Measurements from ENCODE around the gene MRPS23.
A peak's percentile ranks its signal among the peaks of the same experiment; 100 is the strongest.

Gene MRPS23

GRCh38 chr17:57838453-57838852 lies 11.4 kb downstream of the MRPS23 start:
- no peak for DNase-seq (ENCODE audit: low read depth)

DNA sequence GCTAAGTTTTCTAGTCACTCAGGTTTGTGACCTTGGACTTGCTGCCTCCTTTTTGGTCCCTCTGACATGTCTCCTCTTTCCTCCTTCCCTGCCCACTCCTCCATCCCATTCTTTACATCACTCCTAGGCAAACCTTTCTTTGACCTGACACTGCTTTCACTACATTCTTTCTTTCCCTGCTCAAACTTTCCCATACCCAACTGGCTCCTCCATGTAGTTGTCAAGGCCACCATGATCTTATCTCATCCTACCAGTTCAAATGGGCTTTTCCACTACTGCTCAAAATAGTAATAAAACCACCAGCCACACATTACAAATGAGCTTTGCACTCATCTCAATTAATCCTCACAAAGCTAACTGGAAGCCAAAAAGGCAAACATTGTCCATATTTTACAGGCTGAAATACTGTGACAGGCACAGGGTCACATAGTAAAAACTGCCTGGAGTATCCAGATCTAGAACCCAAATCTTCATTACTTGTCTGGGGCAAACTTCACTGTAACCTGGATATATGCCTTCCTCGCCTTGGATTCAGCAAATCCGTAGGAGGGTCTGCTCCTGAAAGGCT lies 14.4 kb downstream of the MRPS23 start:
- no peak for DNase-seq (ENCODE audit: low read depth)

DNA sequence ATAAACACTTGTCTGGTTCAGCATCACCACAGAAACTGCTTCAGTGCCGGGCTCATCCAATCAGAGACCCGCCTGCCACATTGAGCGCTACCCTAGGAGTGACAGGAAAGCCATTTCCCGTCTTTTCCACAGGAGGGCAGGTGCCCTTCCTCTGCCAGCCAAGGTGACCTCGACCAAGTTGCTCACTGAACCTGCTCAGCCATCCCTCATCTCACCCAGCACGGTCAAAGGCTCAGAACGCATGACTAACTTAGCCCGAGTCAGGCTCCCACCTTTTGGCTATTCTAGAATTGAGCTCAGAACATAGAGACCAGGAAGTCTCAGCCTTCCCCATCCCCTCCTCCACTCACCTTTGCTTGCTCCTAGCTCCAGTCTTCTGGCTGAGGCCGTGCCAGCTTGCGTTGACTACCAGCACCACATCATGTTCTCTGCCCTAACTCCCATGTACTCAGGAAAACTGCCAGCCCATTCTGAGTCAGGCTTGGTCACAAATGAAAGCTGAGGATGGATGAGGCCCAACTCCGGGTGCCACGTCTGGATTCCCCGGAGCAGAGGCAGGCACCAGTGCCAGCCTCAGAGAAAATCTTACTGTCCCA lies 15.6 kb downstream of the MRPS23 start:
- peak; percentile 38 for DNase-seq (ENCODE audit: low read depth)

DNA sequence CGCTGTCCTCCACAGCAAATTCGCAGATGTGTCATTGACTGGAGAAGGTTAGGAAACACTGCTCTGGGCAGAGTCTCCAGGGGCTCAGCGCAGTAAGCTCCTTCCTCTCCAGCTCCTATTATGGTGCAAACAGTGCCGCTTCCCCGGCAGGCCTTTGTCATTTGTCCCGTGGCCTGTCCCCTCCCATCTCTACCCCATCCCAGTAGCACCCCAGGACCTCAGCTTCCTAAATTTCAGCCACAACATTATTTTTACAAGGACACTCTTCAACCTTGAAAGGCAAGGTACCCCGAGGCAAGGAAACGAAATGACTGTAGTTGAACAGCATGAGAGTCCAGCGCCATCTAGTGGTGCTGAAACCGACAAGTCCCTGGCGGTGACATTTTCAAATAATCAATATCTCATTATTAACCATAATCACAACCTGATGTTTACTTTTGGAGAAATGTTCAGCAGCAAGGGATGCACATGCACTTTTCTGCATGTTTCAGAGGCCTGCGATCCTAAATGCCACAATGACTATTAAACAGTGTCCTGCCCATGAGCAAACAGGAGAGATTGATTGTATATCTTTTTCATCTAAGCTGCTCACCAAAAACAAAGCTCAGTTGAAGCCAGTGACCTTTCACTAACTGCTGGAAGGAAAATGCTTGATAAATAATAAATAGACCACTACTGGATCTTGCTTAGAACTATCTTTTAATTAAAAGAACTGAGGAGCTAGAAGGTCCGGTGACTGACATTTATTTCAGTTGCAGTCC lies 16.5 kb downstream of the MRPS23 start:
- DNase-seq (ENCODE audit: low read depth) = peak; percentile 80

- no peak for DNase-seq (ENCODE audit: low read depth)
These were observed 17.3 kb downstream of the MRPS23 start for GRCh38 chr17:57832314-57833178.

GRCh38 chr17:57830880-57831279 lies 19.0 kb downstream of the MRPS23 start:
- DNase-seq (ENCODE audit: low read depth) = no peak

- peak; percentile 96 for DNase-seq (ENCODE audit: low read depth)
These were observed 26.1 kb downstream of the MRPS23 start for GRCh38 chr17:57823469-57824401.

GRCh38 chr17:57819867-57820266 lies 30.0 kb downstream of the MRPS23 start:
- no peak for DNase-seq (ENCODE audit: low read depth)

- no peak for DNase-seq (ENCODE audit: low read depth)
These were observed 30.6 kb downstream of the MRPS23 start for GRCh38 chr17:57819285-57819684.

DNA sequence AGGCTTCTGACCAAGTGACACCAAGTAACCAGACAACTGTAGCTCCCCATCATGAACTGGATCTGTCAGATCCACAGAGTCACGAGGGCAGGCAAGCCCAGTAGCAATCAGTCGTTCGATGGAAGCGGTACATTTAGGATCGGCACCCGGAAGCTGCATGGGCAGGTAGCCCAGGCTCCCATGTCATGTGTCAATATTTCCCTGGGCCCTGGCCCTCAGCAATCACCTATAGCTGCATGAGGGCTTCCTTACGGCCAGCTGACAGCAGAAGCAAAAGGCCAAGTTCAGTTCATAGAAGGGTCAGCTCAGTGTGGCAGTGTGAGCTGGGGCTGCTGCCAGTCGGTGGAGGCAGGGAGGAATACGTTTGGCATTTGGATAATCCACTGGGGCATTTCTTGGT lies 31.8 kb downstream of the MRPS23 start:
- DNase-seq (ENCODE audit: low read depth) = no peak

- DNase-seq (ENCODE audit: low read depth) = no peak
These were observed 32.5 kb downstream of the MRPS23 start for GRCh38 chr17:57817299-57817698.

- no peak for DNase-seq (ENCODE audit: low read depth)
These were observed 35.4 kb downstream of the MRPS23 start for GRCh38 chr17:57814421-57814820.

- no peak for DNase-seq (ENCODE audit: low read depth)
These were observed 38.1 kb downstream of the MRPS23 start for GRCh38 chr17:57811638-57812280.

GRCh38 chr17:57810721-57811637 lies 38.9 kb downstream of the MRPS23 start:
- DNase-seq (ENCODE audit: low read depth) = peak; percentile 15

GRCh38 chr17:57809879-57810278 lies 40.0 kb downstream of the MRPS23 start:
- DNase-seq (ENCODE audit: low read depth) = peak; percentile 33

DNA sequence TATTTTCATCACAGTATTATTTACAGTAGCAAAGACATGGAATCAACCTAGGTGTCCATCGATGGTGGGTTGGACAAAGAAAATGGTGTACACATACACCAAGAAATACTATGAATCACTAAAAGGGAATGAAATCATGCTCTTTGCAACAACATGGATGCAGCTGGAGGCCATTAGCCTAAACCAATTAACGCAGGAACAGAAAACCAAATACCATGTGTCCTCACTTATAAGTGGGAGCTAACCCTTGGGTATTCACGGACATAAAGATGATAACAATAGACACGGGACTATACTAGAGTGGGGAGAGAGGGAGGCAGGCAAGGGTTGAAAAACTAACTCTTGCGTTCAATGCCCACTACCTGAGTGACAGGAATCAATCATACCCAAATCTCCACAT lies 41.0 kb downstream of the MRPS23 start:
- DNase-seq (ENCODE audit: low read depth) = no peak

DNA sequence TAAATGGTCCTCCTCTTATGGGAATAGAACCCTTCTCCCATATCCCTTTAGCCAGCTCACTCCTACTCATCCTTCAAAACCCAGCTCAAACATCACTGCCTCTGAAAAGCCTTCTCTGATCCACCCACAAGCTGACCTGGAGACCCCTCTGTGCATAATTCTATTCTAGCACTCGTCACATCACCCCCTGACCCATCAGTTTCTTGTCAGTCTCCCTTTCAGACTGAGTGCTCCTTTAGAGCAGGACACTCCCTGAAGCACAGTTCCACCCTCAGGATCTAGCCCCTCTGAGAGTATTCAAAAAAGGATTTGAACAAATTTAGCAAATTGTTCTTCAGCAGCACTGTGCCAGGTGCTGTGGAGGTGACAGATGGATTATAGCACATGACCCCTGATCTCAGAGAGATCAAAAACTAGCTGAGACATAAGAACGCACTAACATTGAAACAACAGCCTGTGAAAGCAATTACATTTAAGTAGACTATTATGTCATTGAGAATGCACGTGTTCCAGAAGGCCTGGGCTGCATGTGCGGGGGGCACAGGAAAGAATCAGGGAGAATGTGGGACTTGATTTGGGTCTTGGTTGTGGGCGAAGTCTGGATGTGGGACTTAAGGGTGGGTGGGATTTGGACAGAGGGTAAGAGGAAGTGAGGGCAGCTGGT lies 43.5 kb downstream of the MRPS23 start:
- no peak for DNase-seq (ENCODE audit: low read depth)

- DNase-seq (ENCODE audit: low read depth) = no peak
These were observed 46.8 kb downstream of the MRPS23 start for GRCh38 chr17:57803021-57803420.

GRCh38 chr17:57801044-57801711 lies 48.7 kb downstream of the MRPS23 start:
- no peak for DNase-seq (ENCODE audit: low read depth)
